Naive B cell (primary cell): ENCODE results near the gene NTM. TPM values are rescaled to one million over a fixed set of nuclear protein-coding genes. Genes with fewer than 3 reads are reported as not detected.

ENCODE experiments used
- ATAC-seq, 2 donors: fragments of 150-1000 bp; cut with Tn5 transposase; 2 replicates each; pipeline ENCODE4 v1.10.0; 2021; ENCODE audit warnings: low read depth in 2 of 2, mild to moderate bottlenecking in 2 of 2, moderate library complexity in 2 of 2
- DNase-seq: peaks from one replicate; pipeline ENCODE4 v3.0.0; 2022
- H3K27ac Mint-ChIP-seq, 6 donors: one replicate each; pipeline ENCODE4 v1.8.0; 2020 to 2022; ENCODE audit warnings: mild to moderate bottlenecking in 6 of 6, mixed read lengths in 6 of 6, moderate library complexity in 5 of 6, inconsistent platforms in 2 of 6
- H3K27me3 Mint-ChIP-seq, 3 donors: one replicate each; pipeline ENCODE4 v1.8.0; 2021 to 2022; ENCODE audit warnings: mixed read lengths in 3 of 3, mild to moderate bottlenecking in 1 of 3
- H3K36me3 Mint-ChIP-seq, 2 donors: one replicate each; pipeline ENCODE4 v1.8.0; 2020 to 2022; ENCODE audit warnings: mixed read lengths in 2 of 2, inconsistent platforms in 1 of 2, mild to moderate bottlenecking in 1 of 2
- H3K4me1 Mint-ChIP-seq, 3 donors: one replicate each; pipeline ENCODE4 v1.8.0; 2020 to 2022; ENCODE audit warnings: mixed read lengths in 3 of 3, inconsistent platforms in 1 of 3, mild to moderate bottlenecking in 1 of 3, moderate library complexity in 1 of 3
- H3K4me3 Mint-ChIP-seq, 8 donors: one replicate each; pipeline ENCODE4 v1.8.0; 2020 to 2022; ENCODE audit warnings: mild to moderate bottlenecking in 8 of 8, mixed read lengths in 8 of 8, moderate library complexity in 8 of 8, inconsistent platforms in 2 of 8
- H3K9me3 Mint-ChIP-seq, 7 donors: one replicate each; pipeline ENCODE4 v1.8.0; 2020 to 2022; ENCODE audit warnings: mixed read lengths in 7 of 7, mild to moderate bottlenecking in 5 of 7, inconsistent platforms in 2 of 7, moderate library complexity in 1 of 7
- polyA plus RNA-seq, 6 donors: library from polyadenylated mRNA; unstranded; fragments of 300-500 nt; fragmentation: Illumina TruSeq; gene quantifications; one replicate each; pipeline ENCODE4 v1.2.3, GENCODE V29; 2021; ENCODE audit warnings: low read depth in 6 of 6

The NTM gene
- polyA plus RNA-seq, 6 donors from 2014 or later = not detected

- peak overlapping the region in 1 of 6 donors; percentile 21 for H3K27ac Mint-ChIP-seq
- peaks cover 0 to 4% (median 0%) of the 10 kb centered on the region in 7 donors for H3K9me3 Mint-ChIP-seq
- no peaks in the 10 kb centered on the region for H3K27me3 Mint-ChIP-seq
- H3K4me3 Mint-ChIP-seq = no peak overlapping the region
- no peaks in the 10 kb centered on the region for H3K36me3 Mint-ChIP-seq
- no peak for ATAC-seq
- H3K4me1 Mint-ChIP-seq = no peaks in the 10 kb centered on the region
- DNase-seq = no peak
Measured at GRCh38 chr11:131859538-131860210, 489.3 kb downstream of the NTM start.

- Mint-ChIP-seq H3K36me3 (no peaks in the 10 kb centered on the region), H3K27me3 (peaks cover 0 to 9% (median 6%) of the 10 kb centered on the region in 3 donors), H3K27ac (no peak overlapping the region), H3K4me3 (no peak overlapping the region), H3K9me3 (peaks cover 0 to 18% (median 0%) of the 10 kb centered on the region in 7 donors), H3K4me1 (no peaks in the 10 kb centered on the region)
- no peak for ATAC-seq
- DNase-seq = no peak
Measured at GRCh38 chr11:131864228-131864627, 493.8 kb downstream of the NTM start.

- H3K4me1 Mint-ChIP-seq = no peaks in the 10 kb centered on the region
- H3K9me3 Mint-ChIP-seq = peaks cover 0 to 14% (median 0%) of the 10 kb centered on the region in 7 donors
- H3K36me3 Mint-ChIP-seq = no peaks in the 10 kb centered on the region
- peak overlapping the region in 1 of 6 donors; percentile 88 for H3K27ac Mint-ChIP-seq
- ATAC-seq = no peak
- no peak for DNase-seq
- H3K4me3 Mint-ChIP-seq = no peak overlapping the region
- H3K27me3 Mint-ChIP-seq = peaks cover 0 to 9% (median 6%) of the 10 kb centered on the region in 3 donors
Measured at GRCh38 chr11:131865860-131866259, 495.4 kb downstream of the NTM start.

DNA sequence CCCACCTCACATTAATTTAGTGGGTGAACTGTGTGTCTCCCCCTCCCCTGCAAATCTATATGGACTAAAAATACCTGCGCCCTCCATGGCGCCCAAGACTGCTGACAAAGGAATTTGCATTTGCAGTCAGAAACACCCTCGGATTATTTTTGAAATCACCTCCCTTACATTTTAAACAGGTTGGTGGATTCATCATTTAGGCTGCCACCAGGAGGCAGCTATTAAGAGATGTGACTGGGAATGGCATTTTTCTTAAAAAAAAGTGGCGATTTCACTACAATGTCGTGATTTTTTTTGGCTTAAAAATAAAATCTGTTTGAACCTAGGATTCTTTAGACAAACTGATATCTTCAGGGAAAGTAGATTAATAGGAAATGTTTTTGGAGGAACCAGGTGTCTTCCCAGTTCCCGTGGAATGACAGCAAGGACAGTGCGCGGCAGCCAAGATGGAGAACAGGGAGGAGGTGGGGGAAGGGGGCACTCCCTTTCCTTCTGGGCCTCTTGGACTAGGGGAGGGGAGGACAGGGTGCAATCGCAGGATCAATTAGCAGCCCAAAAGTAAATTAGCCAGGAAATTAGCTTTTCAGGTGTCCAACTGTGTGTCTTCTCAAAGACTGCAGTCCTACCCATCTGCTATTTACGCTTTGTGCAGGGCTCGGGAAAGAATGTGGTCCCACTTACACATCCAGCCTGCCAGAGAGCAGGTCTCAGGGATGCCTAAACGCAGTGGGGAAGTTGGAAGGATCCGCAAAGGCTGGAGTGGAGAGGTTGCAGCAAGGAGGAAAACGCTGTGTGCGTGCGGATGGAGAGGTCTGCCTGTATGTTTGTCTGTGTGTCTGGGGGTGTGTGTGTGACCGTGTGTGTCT lies 496.4 kb downstream of the NTM start:
- Mint-ChIP-seq H3K4me1 (no peaks in the 10 kb centered on the region), H3K4me3 (no peak overlapping the region), H3K9me3 (peaks cover 0 to 16% (median 0%) of the 10 kb centered on the region in 7 donors), H3K27me3 (peaks cover 0 to 9% (median 6%) of the 10 kb centered on the region in 3 donors), H3K36me3 (no peaks in the 10 kb centered on the region), H3K27ac (no peak overlapping the region)
- ATAC-seq = no peak
- no peak for DNase-seq

DNA sequence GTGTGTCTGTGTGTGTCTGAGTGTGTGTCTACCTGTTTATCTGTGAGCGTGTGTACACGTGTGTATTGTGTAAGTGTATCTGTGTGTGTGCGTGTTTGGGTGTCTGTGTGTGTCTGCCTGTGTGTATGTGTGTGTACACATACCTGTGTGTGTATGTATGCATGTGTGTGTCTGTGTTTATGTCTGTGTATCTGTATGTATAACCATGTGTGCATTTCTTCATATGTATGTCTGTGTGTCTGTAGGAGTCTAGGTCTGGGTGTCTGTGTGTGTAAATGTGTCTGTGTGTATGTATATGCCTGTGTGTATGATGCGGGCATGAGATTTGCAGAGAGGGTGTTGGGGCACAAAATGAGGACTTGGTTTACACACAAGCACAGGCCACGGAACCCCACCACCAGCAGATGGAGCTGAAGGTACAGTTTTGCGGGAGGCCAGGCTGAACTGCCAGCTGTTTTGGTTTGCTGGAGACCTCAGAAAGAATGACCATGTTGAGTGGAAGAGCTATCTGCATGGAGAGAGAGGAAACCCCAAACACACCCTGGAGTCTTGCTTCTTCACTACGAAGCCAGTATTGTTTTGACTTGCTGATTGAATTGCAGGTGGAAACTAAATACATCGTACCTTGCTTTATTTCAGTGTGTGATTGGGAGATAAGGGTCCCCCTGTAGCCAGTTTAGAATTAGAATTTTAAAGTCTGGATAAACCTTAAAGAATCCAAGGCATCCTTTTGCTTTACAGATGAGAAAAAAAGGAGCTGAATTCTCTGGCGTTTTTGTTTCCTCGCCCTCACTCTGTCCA lies 497.2 kb downstream of the NTM start:
- ATAC-seq (no peak), DNase-seq (no peak)
- H3K4me1 Mint-ChIP-seq = no peaks in the 10 kb centered on the region
- no peak overlapping the region for H3K4me3 Mint-ChIP-seq
- peaks cover 0 to 9% (median 6%) of the 10 kb centered on the region in 3 donors for H3K27me3 Mint-ChIP-seq
- H3K9me3 Mint-ChIP-seq = peaks cover 0 to 17% (median 0%) of the 10 kb centered on the region in 7 donors
- H3K27ac Mint-ChIP-seq = no peak overlapping the region
- no peaks in the 10 kb centered on the region for H3K36me3 Mint-ChIP-seq

DNA sequence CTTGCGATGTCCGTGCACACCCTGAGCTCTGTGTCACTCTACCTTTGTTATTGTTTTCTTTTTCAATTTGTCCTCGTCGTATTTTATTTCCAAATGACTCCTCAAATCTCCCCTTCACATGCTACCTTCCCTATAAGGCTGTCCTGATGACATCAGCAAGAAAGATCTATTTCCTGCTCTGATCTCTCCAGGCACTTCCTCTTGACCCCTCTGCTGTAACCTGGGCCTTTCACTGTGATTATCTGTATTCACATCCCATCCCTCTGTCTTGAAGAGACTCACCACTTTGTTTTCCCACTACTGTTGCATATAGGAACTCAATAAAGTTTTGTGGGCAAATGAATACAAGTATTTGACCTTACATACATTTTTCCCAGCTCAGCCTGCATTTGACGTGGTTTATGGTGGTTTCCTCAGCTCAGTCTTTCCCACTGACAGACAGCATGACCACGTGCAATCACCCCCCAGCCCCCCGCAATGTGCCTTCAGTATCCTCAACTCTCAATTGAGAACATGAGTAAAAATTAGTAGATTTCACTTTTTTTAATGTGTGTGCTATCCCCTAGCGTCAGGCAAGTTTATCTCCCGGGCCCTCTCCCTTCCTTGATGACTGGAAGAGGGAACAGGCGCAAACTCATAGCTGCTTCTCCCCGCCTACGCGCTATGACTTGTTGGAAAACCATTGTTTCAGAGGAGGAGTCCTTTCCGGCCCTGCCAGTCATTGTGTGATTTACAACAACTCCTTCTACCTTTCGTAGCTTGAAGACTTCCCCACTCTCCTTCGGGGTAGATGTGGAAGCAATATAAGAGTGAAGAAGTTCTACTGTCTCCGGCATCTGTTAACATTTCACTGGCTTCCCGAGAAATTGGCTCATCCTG lies 498.5 kb downstream of the NTM start:
- no peaks in the 10 kb centered on the region for H3K36me3 Mint-ChIP-seq
- H3K4me3 Mint-ChIP-seq = no peak overlapping the region
- H3K9me3 Mint-ChIP-seq = peaks cover 0 to 17% (median 0%) of the 10 kb centered on the region in 7 donors
- H3K27ac Mint-ChIP-seq = no peak overlapping the region
- H3K4me1 Mint-ChIP-seq = no peaks in the 10 kb centered on the region
- peaks cover 0 to 9% (median 6%) of the 10 kb centered on the region in 3 donors for H3K27me3 Mint-ChIP-seq
- DNase-seq (no peak), ATAC-seq (no peak)

- ATAC-seq (no peak), DNase-seq (no peak)
- peaks cover 0 to 17% (median 0%) of the 10 kb centered on the region in 7 donors for H3K9me3 Mint-ChIP-seq
- peak overlapping the region in 1 of 6 donors; percentile 13 for H3K27ac Mint-ChIP-seq
- H3K4me1 Mint-ChIP-seq = no peaks in the 10 kb centered on the region
- peaks cover 0 to 9% (median 6%) of the 10 kb centered on the region in 3 donors for H3K27me3 Mint-ChIP-seq
- no peaks in the 10 kb centered on the region for H3K36me3 Mint-ChIP-seq
- no peak overlapping the region for H3K4me3 Mint-ChIP-seq
Measured at GRCh38 chr11:131870305-131870704, 499.9 kb downstream of the NTM start.

GRCh38 chr11:131871006-131871405 lies 500.6 kb downstream of the NTM start:
- ATAC-seq (no peak), DNase-seq (no peak)
- no peak overlapping the region for H3K4me3 Mint-ChIP-seq
- H3K9me3 Mint-ChIP-seq = peaks cover 0 to 10% (median 0%) of the 10 kb centered on the region in 7 donors
- no peaks in the 10 kb centered on the region for H3K36me3 Mint-ChIP-seq
- no peak overlapping the region for H3K27ac Mint-ChIP-seq
- peaks cover 0 to 9% (median 6%) of the 10 kb centered on the region in 3 donors for H3K27me3 Mint-ChIP-seq
- no peaks in the 10 kb centered on the region for H3K4me1 Mint-ChIP-seq

- H3K4me1 Mint-ChIP-seq = no peaks in the 10 kb centered on the region
- no peak overlapping the region for H3K4me3 Mint-ChIP-seq
- ATAC-seq = no peak
- no peaks in the 10 kb centered on the region for H3K27me3 Mint-ChIP-seq
- no peak overlapping the region for H3K27ac Mint-ChIP-seq
- H3K36me3 Mint-ChIP-seq = no peaks in the 10 kb centered on the region
- no peak for DNase-seq
- H3K9me3 Mint-ChIP-seq = peaks cover 0 to 5% (median 3%) of the 10 kb centered on the region in 7 donors
Measured at GRCh38 chr11:131874070-131874469, 503.7 kb downstream of the NTM start.

DNA sequence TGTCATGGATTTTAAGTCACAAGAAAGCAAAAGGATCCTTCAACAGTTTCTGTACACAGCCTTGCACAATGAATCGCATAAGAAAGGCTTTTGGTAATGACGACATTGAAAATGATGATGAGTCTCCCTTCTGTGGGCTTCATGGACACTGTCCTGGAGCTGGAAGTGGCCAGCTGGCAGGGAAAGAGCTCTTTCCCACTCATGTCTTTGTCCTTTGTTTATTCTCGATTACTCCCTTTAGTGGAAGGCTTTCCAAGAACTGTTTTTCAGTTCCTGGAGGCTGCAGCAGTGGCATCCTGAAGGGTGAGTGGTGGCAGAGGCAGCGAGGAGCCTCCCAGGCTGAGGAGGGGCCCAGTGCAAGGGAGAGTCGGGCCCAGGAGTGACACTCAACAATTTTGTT lies 505.2 kb downstream of the NTM start:
- no peak overlapping the region for H3K4me3 Mint-ChIP-seq
- no peak for ATAC-seq
- peaks cover 0 to 5% (median 3%) of the 10 kb centered on the region in 7 donors for H3K9me3 Mint-ChIP-seq
- DNase-seq = no peak
- no peaks in the 10 kb centered on the region for H3K4me1 Mint-ChIP-seq
- H3K27ac Mint-ChIP-seq = no peak overlapping the region
- no peaks in the 10 kb centered on the region for H3K36me3 Mint-ChIP-seq
- no peaks in the 10 kb centered on the region for H3K27me3 Mint-ChIP-seq

DNA sequence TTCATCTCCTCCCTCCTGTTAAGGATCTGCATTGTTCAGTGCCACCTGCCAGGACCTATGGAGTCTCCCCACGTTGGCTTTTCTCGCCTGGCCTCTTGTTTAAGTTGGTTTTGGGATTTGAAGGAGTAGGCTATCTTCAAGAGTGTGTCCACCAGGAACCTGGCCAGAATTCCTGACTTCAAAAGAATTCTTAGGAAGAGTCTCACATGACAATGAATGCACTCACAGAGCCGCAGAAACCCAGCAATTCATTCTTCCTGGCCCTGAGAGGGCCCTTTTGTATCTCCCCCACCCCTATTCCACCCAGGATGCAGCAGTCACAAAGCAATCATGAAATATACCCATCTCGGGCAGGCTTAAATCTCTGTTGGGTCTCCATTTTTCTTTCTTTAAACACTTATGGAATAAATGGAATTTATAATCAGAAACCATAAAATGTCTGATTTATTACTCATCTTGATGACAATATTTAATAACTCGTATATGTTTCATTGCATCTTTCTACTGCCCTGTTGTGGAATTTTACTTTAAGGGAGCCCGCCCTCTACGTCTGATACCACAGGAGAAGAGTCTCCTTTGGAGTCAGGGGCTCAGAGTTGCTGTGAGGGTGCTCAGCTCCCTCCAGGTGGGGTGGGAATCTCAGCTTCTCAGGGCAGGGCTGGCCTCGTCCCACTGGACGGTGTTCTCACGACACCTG lies 507.0 kb downstream of the NTM start:
- Mint-ChIP-seq H3K36me3 (no peaks in the 10 kb centered on the region), H3K9me3 (peaks cover 0 to 7% (median 0%) of the 10 kb centered on the region in 7 donors), H3K27me3 (no peaks in the 10 kb centered on the region), H3K4me1 (no peaks in the 10 kb centered on the region), H3K27ac (peak overlapping the region in 1 of 6 donors; percentile 58), H3K4me3 (no peak overlapping the region)
- DNase-seq = no peak
- ATAC-seq = no peak

DNA sequence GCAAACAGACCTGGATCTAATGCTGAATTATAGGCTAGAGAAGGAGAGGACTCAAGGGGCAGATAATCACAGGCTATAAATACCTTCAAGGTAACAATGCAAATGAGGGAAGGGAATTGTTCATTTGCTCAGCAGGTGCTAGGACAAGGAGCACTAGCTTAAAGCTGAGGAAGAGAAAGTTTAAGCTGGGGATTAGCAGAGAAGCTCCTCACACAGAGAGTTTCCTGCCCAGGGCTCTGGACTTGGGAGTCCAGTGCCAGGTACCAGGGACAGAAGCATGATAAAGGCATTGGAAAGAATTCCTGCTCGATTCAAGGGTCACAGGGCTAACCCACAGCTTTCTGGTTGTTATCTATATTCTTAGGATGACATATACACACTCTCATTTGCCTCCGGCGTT lies 509.9 kb downstream of the NTM start:
- H3K9me3 Mint-ChIP-seq = peaks cover 0 to 7% (median 2%) of the 10 kb centered on the region in 7 donors
- no peaks in the 10 kb centered on the region for H3K36me3 Mint-ChIP-seq
- ATAC-seq (no peak), DNase-seq (no peak)
- no peak overlapping the region for H3K4me3 Mint-ChIP-seq
- no peak overlapping the region for H3K27ac Mint-ChIP-seq
- no peaks in the 10 kb centered on the region for H3K27me3 Mint-ChIP-seq
- H3K4me1 Mint-ChIP-seq = no peaks in the 10 kb centered on the region
